Measurements from ENCODE around the gene VPS51. TPM values are rescaled to one million over a fixed set of nuclear protein-coding genes. Genes with fewer than 3 reads are reported as not detected.

Gene VPS51
- total and polyA plus RNA-seq, 2 of the 4 experiments (the other 2 are of a cell fraction): 56.3 to 113 TPM

Small RNAs within 50 kb of the gene (microRNA-seq; reads per million reads assigned to microRNA genes)
- gene HIGD1AP10 (ENCODE audit: insufficient read depth, insufficient read length) (not detected), gene MIR6751 (ENCODE audit: unreplicated experiment) (not detected), gene PDCL2P2 (ENCODE audit: insufficient read depth, insufficient read length) (not detected), gene RNU2-23P (ENCODE audit: insufficient read depth, insufficient read length) (not detected)

Small RNAs within 50 kb of the gene (small RNA-seq; reads per million reads assigned to genes)
- gene HIGD1AP10: 0 reads per million in 5 experiments
- gene PDCL2P2: 0 reads per million in 5 experiments
- gene RNU2-23P: 0.73 to 102 (median 15.4) reads per million in 5 experiments

Other genes with a start within 250 kb of the VPS51 start
- gene EHD1, start 217.6 kb upstream of the VPS51 start, total RNA-seq (2012; rRNA removed): 107 and 125 TPM in 2 replicates
- gene EHD1, start 217.6 kb upstream of the VPS51 start, polyA plus RNA-seq (2012; rRNA removed): 209 and 216 TPM in 2 replicates
- gene ATG2A, start 179.0 kb upstream of the VPS51 start, total RNA-seq (2012; rRNA removed): 3.2 and 3.6 TPM in 2 replicates
- 10.5 and 12.7 TPM in 2 replicates for gene ATG2A, start 179.0 kb upstream of the VPS51 start, polyA plus RNA-seq (2012; rRNA removed)
- gene PPP2R5B, start 171.5 kb upstream of the VPS51 start, total RNA-seq (2012; rRNA removed): 6.4 and 6.5 TPM in 2 replicates
- gene PPP2R5B, start 171.5 kb upstream of the VPS51 start, polyA plus RNA-seq (2012; rRNA removed): 23.5 and 23.6 TPM in 2 replicates
- gene GPHA2, start 160.3 kb upstream of the VPS51 start, total RNA-seq (2012; rRNA removed): not detected in 2 replicates
- not detected in 2 replicates for gene GPHA2, start 160.3 kb upstream of the VPS51 start, polyA plus RNA-seq (2012; rRNA removed)
- not detected in 2 replicates for gene MAJIN, start 124.1 kb upstream of the VPS51 start, total RNA-seq (2012; rRNA removed)
- not detected in 2 replicates for gene MAJIN, start 124.1 kb upstream of the VPS51 start, polyA plus RNA-seq (2012; rRNA removed)
- gene BATF2, start 99.2 kb upstream of the VPS51 start, total RNA-seq (2012; rRNA removed): 0.36 and 0.56 TPM in 2 replicates
- gene BATF2, start 99.2 kb upstream of the VPS51 start, polyA plus RNA-seq (2012; rRNA removed): 1.2 and 1.6 TPM in 2 replicates
- 46.4 and 48.9 TPM in 2 replicates for gene ARL2, start 82.1 kb upstream of the VPS51 start, total RNA-seq (2012; rRNA removed)
- 152 and 168 TPM in 2 replicates for gene ARL2, start 82.1 kb upstream of the VPS51 start, polyA plus RNA-seq (2012; rRNA removed)
- gene SNX15, start 68.8 kb upstream of the VPS51 start, total RNA-seq (2012; rRNA removed): 8.1 and 9.0 TPM in 2 replicates
- 15.2 and 16.3 TPM in 2 replicates for gene SNX15, start 68.8 kb upstream of the VPS51 start, polyA plus RNA-seq (2012; rRNA removed)
- 2.8 and 2.9 TPM in 2 replicates for gene SAC3D1, start 55.0 kb upstream of the VPS51 start, total RNA-seq (2012; rRNA removed)
- gene SAC3D1, start 55.0 kb upstream of the VPS51 start, polyA plus RNA-seq (2012; rRNA removed): 13.2 and 15.4 TPM in 2 replicates
- 2.8 and 3.8 TPM in 2 replicates for gene NAALADL1, start 37.7 kb upstream of the VPS51 start, total RNA-seq (2012; rRNA removed)
- 5.8 and 6.3 TPM in 2 replicates for gene NAALADL1, start 37.7 kb upstream of the VPS51 start, polyA plus RNA-seq (2012; rRNA removed)
- gene CDCA5, start 12.2 kb upstream of the VPS51 start, total RNA-seq (2012; rRNA removed): 9.1 and 10.0 TPM in 2 replicates
- 14.0 and 14.9 TPM in 2 replicates for gene CDCA5, start 12.2 kb upstream of the VPS51 start, polyA plus RNA-seq (2012; rRNA removed)
- gene ZFPL1, start 12.0 kb upstream of the VPS51 start, total RNA-seq (2012; rRNA removed): 24.0 and 27.2 TPM in 2 replicates
- 67.5 and 75.6 TPM in 2 replicates for gene ZFPL1, start 12.0 kb upstream of the VPS51 start, polyA plus RNA-seq (2012; rRNA removed)
- 4.7 and 5.7 TPM in 2 replicates for gene TM7SF2, start 15.7 kb downstream of the VPS51 start, total RNA-seq (2012; rRNA removed)
- 7.6 and 11.5 TPM in 2 replicates for gene TM7SF2, start 15.7 kb downstream of the VPS51 start, polyA plus RNA-seq (2012; rRNA removed)
- gene ZNHIT2, start 21.5 kb downstream of the VPS51 start, total RNA-seq (2012; rRNA removed): 3.6 and 3.9 TPM in 2 replicates
- gene ZNHIT2, start 21.5 kb downstream of the VPS51 start, polyA plus RNA-seq (2012; rRNA removed): 5.9 and 7.7 TPM in 2 replicates
- gene FAU, start 25.9 kb downstream of the VPS51 start, total RNA-seq (2012; rRNA removed): 189 and 285 TPM in 2 replicates
- 652 and 804 TPM in 2 replicates for gene FAU, start 25.9 kb downstream of the VPS51 start, polyA plus RNA-seq (2012; rRNA removed)
- gene MRPL49, start 26.1 kb downstream of the VPS51 start, total RNA-seq (2012; rRNA removed): 54.2 and 55.2 TPM in 2 replicates
- gene MRPL49, start 26.1 kb downstream of the VPS51 start, polyA plus RNA-seq (2012; rRNA removed): 51.5 and 56.8 TPM in 2 replicates
- gene SYVN1, start 38.3 kb downstream of the VPS51 start, total RNA-seq (2012; rRNA removed): 8.3 and 9.5 TPM in 2 replicates
- 45.7 and 52.9 TPM in 2 replicates for gene SYVN1, start 38.3 kb downstream of the VPS51 start, polyA plus RNA-seq (2012; rRNA removed)
- not detected in 2 replicates for gene SPDYC, start 74.0 kb downstream of the VPS51 start, total RNA-seq (2012; rRNA removed)
- not detected in 2 replicates for gene SPDYC, start 74.0 kb downstream of the VPS51 start, polyA plus RNA-seq (2012; rRNA removed)
- gene CAPN1, start 85.7 kb downstream of the VPS51 start, total RNA-seq (2012; rRNA removed): 62.8 and 110 TPM in 2 replicates
- 182 and 263 TPM in 2 replicates for gene CAPN1, start 85.7 kb downstream of the VPS51 start, polyA plus RNA-seq (2012; rRNA removed)
- gene POLA2, start 165.7 kb downstream of the VPS51 start, total RNA-seq (2012; rRNA removed): 12.2 and 14.2 TPM in 2 replicates
- gene POLA2, start 165.7 kb downstream of the VPS51 start, polyA plus RNA-seq (2012; rRNA removed): 17.3 and 19.9 TPM in 2 replicates
- gene CDC42EP2, start 218.7 kb downstream of the VPS51 start, total RNA-seq (2012; rRNA removed): 5.2 and 5.3 TPM in 2 replicates
- gene CDC42EP2, start 218.7 kb downstream of the VPS51 start, polyA plus RNA-seq (2012; rRNA removed): 27.5 and 31.3 TPM in 2 replicates
- gene DPF2, start 237.6 kb downstream of the VPS51 start, total RNA-seq (2012; rRNA removed): 37.2 and 42.8 TPM in 2 replicates
- 54.3 and 62.5 TPM in 2 replicates for gene DPF2, start 237.6 kb downstream of the VPS51 start, polyA plus RNA-seq (2012; rRNA removed)

Measured in IMR-90 (cell line).